Chondrocyte (in vitro differentiated cells): ENCODE measurements around the gene PPP1R9A. TPM values are rescaled to one million over a fixed set of nuclear protein-coding genes. Genes with fewer than 3 reads are reported as not detected.

ENCODE experiments used
- DNase-seq: peaks from one replicate; pipeline ENCODE4 v3.0.0; 2021; ENCODE audit warnings: mixed read lengths, low spot score
- H3K27ac Mint-ChIP-seq: one replicate; pipeline ENCODE4 v1.8.0; 2021; ENCODE audit warnings: mild to moderate bottlenecking, moderate library complexity, mixed read lengths; ENCODE audit not compliant: unreplicated experiment
- H3K27me3 Mint-ChIP-seq: 2 replicates; pipeline ENCODE4 v1.8.0; 2021; ENCODE audit warnings: low read depth, mixed read lengths
- H3K36me3 Mint-ChIP-seq: 2 replicates; pipeline ENCODE4 v1.8.0; 2021; ENCODE audit warnings: low read depth, mixed read lengths
- H3K4me1 Mint-ChIP-seq: 2 replicates; pipeline ENCODE4 v1.8.0; 2021; ENCODE audit warnings: low read depth, mild to moderate bottlenecking, mixed read lengths
- H3K4me3 Mint-ChIP-seq: one replicate; pipeline ENCODE4 v1.8.0; 2021; ENCODE audit warnings: mild to moderate bottlenecking, moderate library complexity, mixed read lengths; ENCODE audit not compliant: unreplicated experiment
- H3K9me3 Mint-ChIP-seq: 2 replicates; pipeline ENCODE4 v1.8.0; 2021; ENCODE audit warnings: low read depth, mixed read lengths
- CTCF ChIP-seq: fragments of 200-600 bp; sonication (generic); IDR thresholded peaks from 2 replicates; pipeline ENCODE4 v1.5.0; 2021; ENCODE audit warnings: antibody characterized with exemption, mild to moderate bottlenecking, moderate library complexity
- total RNA-seq: library from RNA; stranded (reverse); gene quantifications from 3 replicates; pipeline ENCODE4 v1.2.1, GENCODE V29; 2021

Gene PPP1R9A
- total RNA-seq, 1 donor from 2014 or later, result 4.1 TPM

GRCh38 chr7:95213809-95214492 lies 306.6 kb downstream of the PPP1R9A start:
- H3K27ac Mint-ChIP-seq, result peak overlapping the region; percentile 70
- H3K4me3 Mint-ChIP-seq, result no peak overlapping the region
- peaks cover 18% of the 10 kb centered on the region for H3K9me3 Mint-ChIP-seq
- no peak for DNase-seq
- peaks cover 7% of the 10 kb centered on the region for H3K36me3 Mint-ChIP-seq
- H3K27me3 Mint-ChIP-seq, result no peaks in the 10 kb centered on the region
- H3K4me1 Mint-ChIP-seq, result peaks cover 14% of the 10 kb centered on the region
- no peak for TF ChIP-seq CTCF

- Mint-ChIP-seq H3K4me3 (no peak overlapping the region), H3K27ac (no peak overlapping the region), H3K9me3 (peaks cover 13% of the 10 kb centered on the region), H3K27me3 (no peaks in the 10 kb centered on the region), H3K4me1 (no peaks in the 10 kb centered on the region), H3K36me3 (peaks cover 7% of the 10 kb centered on the region)
- DNase-seq, result no peak
- no peak for TF ChIP-seq CTCF
Observed at GRCh38 chr7:95219721-95220120, 312.3 kb downstream of the PPP1R9A start.

GRCh38 chr7:95220328-95220727 lies 312.9 kb downstream of the PPP1R9A start:
- Mint-ChIP-seq H3K9me3 (peaks cover 13% of the 10 kb centered on the region), H3K4me3 (no peak overlapping the region), H3K36me3 (peaks cover 7% of the 10 kb centered on the region), H3K27ac (no peak overlapping the region), H3K27me3 (no peaks in the 10 kb centered on the region), H3K4me1 (no peaks in the 10 kb centered on the region)
- TF ChIP-seq CTCF, result no peak
- no peak for DNase-seq

- Mint-ChIP-seq H3K36me3 (peaks cover 2% of the 10 kb centered on the region), H3K9me3 (peaks cover 8% of the 10 kb centered on the region), H3K27me3 (no peaks in the 10 kb centered on the region), H3K27ac (no peak overlapping the region), H3K4me1 (no peaks in the 10 kb centered on the region), H3K4me3 (no peak overlapping the region)
- DNase-seq, result no peak
- TF ChIP-seq CTCF, result no peak
Observed at GRCh38 chr7:95225301-95225700, 317.9 kb downstream of the PPP1R9A start.

GRCh38 chr7:95229301-95229700 lies 321.9 kb downstream of the PPP1R9A start:
- Mint-ChIP-seq H3K27ac (no peak overlapping the region), H3K27me3 (no peaks in the 10 kb centered on the region), H3K9me3 (peaks cover 16% of the 10 kb centered on the region), H3K4me3 (no peak overlapping the region), H3K4me1 (no peaks in the 10 kb centered on the region), H3K36me3 (peaks cover 5% of the 10 kb centered on the region)
- no peak for TF ChIP-seq CTCF
- DNase-seq, result no peak
